HepG2 (cell line): ENCODE results near the gene VDR. TPM values are rescaled to one million over a fixed set of nuclear protein-coding genes. Genes with fewer than 3 reads are reported as not detected.

Experiments
- AGO2 ChIP-seq: fragments of 200-400 bp; formaldehyde crosslinking; optimal IDR thresholded peaks from 2 replicates; pipeline ENCODE3; 2017; ENCODE audit warnings: mild to moderate bottlenecking, low read depth, low read length, moderate library complexity
- ATF7-NPFF ChIP-seq: sonication (generic); formaldehyde crosslinking; IDR thresholded peaks from 2 replicates; pipeline ENCODE4 v1.8.1; 2023; ENCODE audit warnings: mild to moderate bottlenecking, low read depth, missing genetic modification reagents, moderate library complexity
- ATM ChIP-seq: fragments of 450-650 bp; IDR thresholded peaks from 2 replicates; pipeline ENCODE4 v1.7.1; 2017; ENCODE audit warnings: mild to moderate bottlenecking, borderline replicate concordance
- CC2D1A ChIP-seq: sonication (generic); formaldehyde crosslinking; IDR thresholded peaks from 2 replicates; pipeline ENCODE4 v1.8.1; 2023; ENCODE audit warnings: mild to moderate bottlenecking, missing genetic modification reagents
- CTCF ChIP-seq: sonication (generic); formaldehyde crosslinking; IDR thresholded peaks from 2 replicates; pipeline ENCODE4 v1.5.0; 2020; ENCODE audit warnings: mild to moderate bottlenecking, missing genetic modification reagents, moderate library complexity
- FOSL2 ChIP-seq: sonication (generic); formaldehyde crosslinking; IDR thresholded peaks from 2 replicates; pipeline ENCODE4 v1.4.0; 2020; ENCODE audit warnings: missing genetic modification reagents
- GABPB1 ChIP-seq: IDR thresholded peaks from 2 replicates; pipeline ENCODE4 v1.6.1; 2016; ENCODE audit warnings: mild to moderate bottlenecking, missing genetic modification reagents, moderate library complexity, missing compliant biosample characterization
- HNF4A ChIP-seq: sonication (generic); formaldehyde crosslinking; IDR thresholded peaks from 2 replicates; pipeline ENCODE4 v1.4.0; 2020; ENCODE audit warnings: missing genetic modification reagents
- KAT8 ChIP-seq: IDR thresholded peaks from 2 replicates; pipeline ENCODE4 v1.6.1; 2016; ENCODE audit warnings: missing genetic modification reagents, missing compliant biosample characterization
- MTA1 ChIP-seq: sonication (generic); formaldehyde crosslinking; IDR thresholded peaks from 2 replicates; pipeline ENCODE4 v1.4.0; 2020; ENCODE audit warnings: missing genetic modification reagents, mild to moderate bottlenecking, borderline replicate concordance
- PHF21A ChIP-seq: sonication (generic); formaldehyde crosslinking; IDR thresholded peaks from 2 replicates; pipeline ENCODE4 v1.5.0; 2020; ENCODE audit warnings: mild to moderate bottlenecking, missing genetic modification reagents
- POLR2AphosphoS5 ChIP-seq: IDR thresholded peaks from 2 replicates; pipeline ENCODE4 v1.6.1; 2012; ENCODE audit warnings: low read depth, low read length
- POLR2G ChIP-seq: fragments of 200-400 bp; formaldehyde crosslinking; IDR thresholded peaks from 2 replicates; pipeline ENCODE4 v1.6.1; 2018; ENCODE audit warnings: mild to moderate bottlenecking, low read depth, low read length, moderate library complexity
- RARG ChIP-seq: sonication (generic); formaldehyde crosslinking; IDR thresholded peaks from 2 replicates; pipeline ENCODE4 v1.4.0; 2020; ENCODE audit warnings: low read depth, mild to moderate bottlenecking, missing genetic modification reagents
- RBFOX2 ChIP-seq: fragments of 200-400 bp; formaldehyde crosslinking; IDR thresholded peaks from 2 replicates; pipeline ENCODE4 v1.6.1; 2017; ENCODE audit warnings: low read depth, mild to moderate bottlenecking, low read length
- SIN3A ChIP-seq: IDR thresholded peaks from 2 replicates; pipeline ENCODE4 v1.6.1; 2011; ENCODE audit warnings: low read depth, mild to moderate bottlenecking, control low read depth, low read length, borderline replicate concordance
- TBX2 ChIP-seq: sonication (generic); formaldehyde crosslinking; IDR thresholded peaks from 2 replicates; pipeline ENCODE4 v1.5.0; 2020; ENCODE audit warnings: missing genetic modification reagents, mild to moderate bottlenecking, borderline replicate concordance
- TEAD3 ChIP-seq: optimal IDR thresholded peaks from 2 replicates; pipeline ENCODE3; 2016; ENCODE audit warnings: borderline replicate concordance
- YEATS2 ChIP-seq: sonication (generic); formaldehyde crosslinking; IDR thresholded peaks from 2 replicates; pipeline ENCODE4 v1.4.0; 2020; ENCODE audit warnings: missing genetic modification reagents, borderline replicate concordance
- YEATS4 ChIP-seq: sonication (generic); formaldehyde crosslinking; IDR thresholded peaks from 2 replicates; pipeline ENCODE4 v1.4.0; 2020; ENCODE audit warnings: missing genetic modification reagents, borderline replicate concordance
- ZBED4 ChIP-seq: sonication (generic); formaldehyde crosslinking; IDR thresholded peaks from 2 replicates; pipeline ENCODE4 v1.4.0; 2020; ENCODE audit warnings: missing genetic modification reagents, borderline replicate concordance
- ZNF263 ChIP-seq: sonication (generic); formaldehyde crosslinking; IDR thresholded peaks from 2 replicates; pipeline ENCODE4 v1.4.0; 2020; ENCODE audit warnings: missing genetic modification reagents
- ZNF546 ChIP-seq: sonication (generic); formaldehyde crosslinking; conservative IDR thresholded peaks from 2 replicates; pipeline ENCODE4 v1.8.1; 2023; ENCODE audit warnings: mild to moderate bottlenecking, missing genetic modification reagents
- ZNF558 ChIP-seq: sonication (generic); formaldehyde crosslinking; IDR thresholded peaks from 2 replicates; pipeline ENCODE4 v1.9.0; 2022; ENCODE audit warnings: mild to moderate bottlenecking, missing genetic modification reagents, borderline replicate concordance
- ZNF644 ChIP-seq: IDR thresholded peaks from 2 replicates; pipeline ENCODE4 v1.6.1; 2016; ENCODE audit warnings: low read depth
- polyA plus RNA-seq, 8 experiments: library from polyadenylated mRNA; depleted of rRNA in 3 of 8; stranded (reverse) in 7 of 8; unstranded in 1 of 8; fragments of >200 nt; fragmentation: Illumina TruSeq in 4 of 8; extraction: Trizol in 4 of 8; gene quantifications; 2 replicates each; pipeline versions ENCODE4 v1.2.1 to v1.2.3, GENCODE V29; 2011 to 2016; ENCODE audit warnings: low read depth in 4 of 8, missing spikeins in 1 of 8, mixed read lengths in 1 of 8; ENCODE audit not compliant: insufficient read depth in 1 of 8
- total RNA-seq, 5 experiments: library from RNA; depleted of rRNA; stranded (reverse); fragments of >200 nt; fragmentation: Illumina TruSeq; extraction: Trizol; gene quantifications; 2 replicates each; pipeline ENCODE4 v1.2.3, GENCODE V29; 2016; ENCODE audit warnings: low read depth in 1 of 5

The VDR gene
- total and polyA plus RNA-seq, 2 of the 13 experiments (the other 11 are each of a cell fraction or from before 2014, with no cell fraction given), result 0.08 to 0.33 TPM

GRCh38 chr12:47819138-47819895, 85.5 kb downstream of the VDR start (continued):
- TF ChIP-seq AGO2 (peak; percentile 45), ATF7-NPFF (CRISPR knock-in tag) (0 out of 2 replicates have a peak, but pooled peaks have one; percentile 35), POLR2AphosphoS5 (peak; percentile 41; the same call in 1 of the 2 replicates), ATM (no peak), ZNF546 (CRISPR knock-in tag) (0 out of 2 replicates have a peak, but pooled peaks have one; percentile 45), MTA1 (CRISPR knock-in tag) (peak; percentile 28; the same call in 1 of the 2 replicates), RBFOX2 (peak; percentile 76), FOSL2 (CRISPR knock-in tag) (peak; percentile 16; the same call in 1 of the 2 replicates), ZNF263 (CRISPR knock-in tag) (peak; percentile 70; the same call in 1 of the 2 replicates), YEATS4 (CRISPR knock-in tag) (peak; percentile 68), TBX2 (peak; percentile 20; the same call in 1 of the 2 replicates), ZNF644 (no peak), HNF4A (CRISPR knock-in tag) (peak; percentile 74), PHF21A (CRISPR knock-in tag) (peak; percentile 60), RARG (CRISPR knock-in tag) (no peak), CTCF (peak; percentile 70), CC2D1A (CRISPR knock-in tag) (no peak), SIN3A (0 out of 2 replicates have a peak, but pooled peaks have one; percentile 12), ZBED4 (CRISPR knock-in tag) (peak; percentile 67; the same call in 1 of the 2 replicates), POLR2G (peak; percentile 61), KAT8 (CRISPR knock-in tag) (peak; percentile 50; the same call in 1 of the 2 replicates), GABPB1 (CRISPR knock-in tag) (peak; percentile 80), TEAD3 (CRISPR knock-in tag) (peak; percentile 15), ZNF558 (CRISPR knock-in tag) (no peak), YEATS2 (0 out of 2 replicates have a peak, but pooled peaks have one; percentile 5)
